Stimulated activated CD8-positive, alpha-beta memory T cell treated with anti-CD3 and anti-CD28 coated beads, Interleukin-12 subunit alpha, Interleukin-12 subunit beta, amount 100 ng/mL, for 4 hours (primary cell): Measurements from ENCODE around the gene RAB28.

ENCODE experiments used
- DNase-seq: peaks from one replicate; pipeline ENCODE4 v3.0.0-alpha.2; 2020; ENCODE audit warnings: low read depth

The RAB28 gene

DNA sequence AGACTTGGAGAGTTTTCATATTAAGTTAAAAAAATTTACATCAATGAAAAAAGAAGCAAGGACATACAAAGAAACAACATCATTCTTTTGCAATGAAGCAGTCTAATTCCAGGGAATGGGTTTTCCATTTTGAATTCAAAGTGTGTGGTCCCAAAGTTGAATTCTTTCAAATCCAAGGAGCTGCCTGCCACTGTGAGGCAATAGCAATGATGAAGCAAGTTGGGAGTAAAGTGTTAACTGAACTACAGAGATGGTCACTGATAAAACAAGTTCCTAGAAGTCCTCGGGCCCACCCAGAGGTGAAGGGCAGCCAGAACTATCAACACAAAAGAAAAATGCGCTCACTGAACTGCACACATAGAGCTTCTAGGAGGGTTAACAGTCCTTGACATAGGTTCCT lies 115.9 kb downstream of the RAB28 start:
- DNase-seq: no peak

DNA sequence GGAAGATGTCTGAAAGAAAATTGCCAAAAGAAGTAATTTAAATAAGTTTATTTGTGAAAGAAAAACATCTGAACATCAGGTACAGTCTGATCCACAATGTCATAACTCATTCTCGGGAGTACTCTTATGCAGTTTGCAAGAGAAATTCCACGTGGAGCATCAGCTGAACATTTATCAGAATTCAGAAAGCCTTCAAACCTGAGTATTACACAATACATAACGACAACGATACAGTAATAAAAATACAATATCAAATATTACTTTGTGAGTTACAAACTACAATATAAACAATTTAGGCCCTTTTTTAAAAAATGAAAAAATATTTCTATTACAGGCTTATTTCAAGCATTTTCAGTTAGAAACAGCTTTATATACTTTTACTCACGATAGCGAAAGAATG lies 116.4 kb downstream of the RAB28 start:
- no peak for DNase-seq

DNA sequence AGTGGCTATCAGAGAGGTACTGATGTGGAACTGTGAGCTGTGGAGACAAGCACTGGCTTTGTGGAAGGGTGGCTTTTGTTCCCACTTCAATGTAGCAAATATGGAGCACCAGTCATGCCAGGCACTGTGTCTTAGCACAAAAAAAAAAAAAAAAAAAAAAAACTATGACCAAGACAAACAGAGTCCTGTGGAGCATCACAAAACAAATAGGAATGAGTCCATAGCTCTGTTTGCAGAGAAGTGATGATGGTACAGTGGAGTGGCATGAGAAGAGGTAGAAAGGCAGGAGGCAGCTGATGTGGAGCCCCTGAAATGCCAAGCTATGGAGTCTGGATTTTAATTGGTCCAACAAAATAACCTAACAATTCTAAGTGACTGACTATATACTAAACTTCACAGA lies 116.9 kb downstream of the RAB28 start:
- DNase-seq: no peak

DNA sequence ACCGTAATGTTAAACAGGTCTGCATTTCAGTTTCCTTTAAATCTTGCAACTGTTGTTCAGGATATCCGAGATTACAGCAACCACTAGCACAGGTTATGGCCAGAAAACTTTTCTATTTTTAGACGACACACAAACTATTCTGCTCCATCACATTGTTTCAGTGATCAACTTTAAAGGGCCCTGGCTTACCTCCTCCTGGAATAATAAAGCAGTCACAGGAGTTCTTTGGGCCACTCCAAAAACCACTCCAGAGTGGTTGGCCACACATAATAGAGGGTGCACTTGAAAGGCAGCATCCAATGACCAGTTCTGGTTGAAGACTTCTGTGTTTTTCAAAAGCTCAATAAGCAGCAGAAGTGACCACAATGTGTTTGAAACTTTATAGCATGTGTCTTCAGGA lies 118.9 kb downstream of the RAB28 start:
- DNase-seq: no peak

DNA sequence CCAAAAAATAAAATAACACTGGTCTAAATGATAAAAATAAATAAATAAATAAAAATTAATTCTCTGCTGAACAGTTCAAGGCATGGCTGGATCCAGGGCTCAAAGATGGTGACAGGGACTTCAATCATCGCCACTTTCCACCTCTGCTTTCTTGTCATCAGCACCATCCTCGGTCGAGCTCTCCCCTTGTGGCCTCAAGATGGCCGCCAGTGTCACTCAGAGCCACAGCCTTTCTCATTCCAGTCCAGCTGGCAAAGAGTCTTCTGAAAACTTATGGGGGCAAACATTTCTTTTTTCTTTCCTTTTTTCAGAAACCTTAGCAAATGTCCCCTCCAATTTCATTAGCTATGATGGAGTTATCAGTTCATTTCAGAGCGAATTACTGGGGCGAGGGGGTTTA lies 119.5 kb downstream of the RAB28 start:
- no peak for DNase-seq

DNA sequence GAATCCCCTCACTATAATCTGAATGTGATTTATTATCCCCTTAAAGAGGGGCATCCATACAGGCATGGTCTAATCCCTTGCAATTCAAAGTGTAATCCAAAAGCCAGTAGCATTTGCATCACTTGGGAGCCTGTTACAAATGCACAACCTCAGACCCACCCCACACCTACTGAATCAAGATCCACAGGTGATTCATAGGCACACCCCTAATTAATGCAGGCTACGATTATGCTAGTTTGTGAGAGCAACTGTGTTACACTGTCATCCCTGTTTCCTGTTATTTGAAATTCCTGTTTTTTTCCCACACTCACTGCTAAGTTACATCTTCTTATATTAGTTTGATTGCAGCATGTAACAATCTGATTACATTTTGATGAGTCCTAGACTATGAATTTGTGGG lies 120.0 kb downstream of the RAB28 start:
- DNase-seq: no peak

DNA sequence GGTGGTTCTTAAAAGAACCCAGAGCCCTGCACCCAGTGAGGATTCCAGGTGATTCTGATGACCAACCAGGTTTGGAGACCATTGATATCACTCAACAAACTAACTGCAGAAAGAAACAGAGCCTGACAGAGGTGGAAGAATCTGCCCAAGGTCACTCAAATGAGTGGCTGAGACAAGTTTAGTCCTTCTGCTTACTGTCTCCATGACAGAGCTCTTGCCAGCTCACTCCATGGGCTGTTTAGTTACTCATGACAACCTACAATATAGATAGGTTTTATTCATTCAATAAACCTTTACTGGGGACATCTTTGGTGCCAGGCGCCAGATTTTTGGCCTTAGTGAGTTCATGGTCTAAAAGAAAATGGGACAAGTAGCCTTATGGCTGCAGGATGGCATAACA lies 124.3 kb downstream of the RAB28 start:
- DNase-seq: no peak

DNA sequence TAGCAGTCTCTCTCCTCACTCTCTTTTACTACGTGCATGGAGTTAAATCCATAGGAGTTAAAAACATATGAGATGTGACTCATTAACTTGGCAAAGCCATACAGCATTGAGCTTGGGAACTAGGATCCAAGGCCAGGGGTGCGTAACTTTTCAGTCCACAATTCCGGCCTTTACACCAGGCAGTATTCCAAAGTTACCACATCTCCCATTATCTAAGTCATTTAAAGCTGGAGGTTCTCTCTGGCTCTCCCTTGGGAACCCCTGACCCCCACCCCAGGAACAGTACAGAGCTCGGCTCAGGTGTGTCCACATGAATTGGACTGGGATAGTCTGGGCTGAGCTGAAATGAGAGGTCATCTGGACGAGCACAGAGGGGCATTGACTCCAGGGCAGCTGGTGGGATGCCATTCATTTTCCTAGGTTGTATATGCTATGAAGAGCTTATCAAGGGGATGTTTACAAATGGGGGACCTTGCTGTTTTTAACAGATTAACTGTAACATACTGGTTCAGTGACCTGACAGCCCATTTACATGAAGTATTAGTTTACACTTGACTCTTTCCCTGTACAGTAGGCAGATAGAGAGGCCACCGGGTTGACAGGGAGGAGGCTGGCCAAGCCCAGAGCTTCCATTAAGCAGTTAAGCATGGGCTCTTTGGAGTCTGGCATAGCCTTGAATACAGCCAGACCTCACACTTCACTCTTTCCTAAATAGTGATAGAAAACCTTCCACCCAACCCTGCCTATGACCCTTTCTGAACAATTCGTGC lies 128.8 kb downstream of the RAB28 start:
- DNase-seq: no peak

DNA sequence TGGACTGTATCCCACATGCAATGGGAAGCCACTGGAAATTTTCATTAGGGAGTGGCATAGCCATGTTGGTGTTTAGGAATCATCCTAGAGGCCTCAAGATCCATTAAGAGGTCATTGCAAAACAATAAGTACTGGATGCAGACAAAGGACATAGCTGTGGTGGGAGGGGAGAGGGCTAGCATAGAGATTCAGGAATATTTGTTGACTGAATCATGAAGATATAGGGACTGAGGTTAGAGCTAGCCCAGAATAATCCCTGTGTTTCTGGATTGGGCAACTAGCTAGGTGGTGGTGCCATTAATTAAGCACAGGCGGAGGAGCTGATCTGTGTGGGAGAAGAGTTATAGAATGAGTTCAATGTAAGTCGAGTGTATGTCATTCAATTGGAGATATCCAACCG lies 135.0 kb downstream of the RAB28 start:
- DNase-seq: no peak

DNA sequence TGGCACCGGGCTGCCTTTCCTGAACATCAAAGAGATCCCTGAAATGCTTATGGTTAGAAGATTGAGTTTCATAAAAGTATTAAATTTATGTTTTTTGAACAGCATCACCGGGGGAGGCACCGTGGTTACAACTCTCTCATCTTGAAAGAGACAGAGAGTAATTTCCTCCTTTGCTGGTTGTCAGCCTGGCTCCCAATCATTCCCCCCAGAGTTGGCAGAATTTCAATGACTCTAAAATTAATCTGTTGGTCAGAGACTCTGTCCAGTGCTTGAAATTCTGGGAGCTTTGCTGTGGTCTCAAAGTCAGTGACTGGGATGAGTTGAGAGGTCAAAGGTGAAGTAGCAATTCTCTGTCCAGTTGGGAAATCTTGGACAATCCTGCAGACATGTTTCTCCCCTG lies 135.9 kb downstream of the RAB28 start:
- DNase-seq: no peak

DNA sequence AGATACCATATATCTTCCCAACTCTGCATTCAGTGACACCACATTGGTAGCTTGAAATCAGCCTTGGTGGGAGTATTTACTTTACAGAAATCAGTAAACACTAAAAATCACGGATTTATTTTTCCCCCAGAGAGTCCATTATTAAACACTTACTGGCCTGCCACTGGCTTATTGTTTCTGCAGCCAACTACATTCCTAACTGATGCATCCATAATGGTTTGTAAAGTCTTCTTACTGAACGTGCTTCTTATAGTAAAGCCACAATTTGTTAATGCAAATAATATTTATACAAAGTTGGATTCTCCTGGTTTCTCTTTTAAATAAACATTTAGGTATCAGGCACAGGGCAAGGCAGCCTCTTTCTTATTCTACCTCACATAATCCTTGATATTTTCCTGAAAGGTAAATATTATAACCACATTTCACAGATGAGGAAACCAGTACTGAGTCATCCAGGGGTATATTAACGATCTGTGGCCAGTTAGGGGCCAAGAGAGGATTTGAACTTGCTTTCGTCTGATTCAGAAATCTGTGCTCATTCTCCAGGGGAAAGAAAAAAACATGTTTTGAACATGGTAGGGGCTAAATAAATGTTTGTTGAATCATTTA lies 136.5 kb downstream of the RAB28 start:
- no peak for DNase-seq

DNA sequence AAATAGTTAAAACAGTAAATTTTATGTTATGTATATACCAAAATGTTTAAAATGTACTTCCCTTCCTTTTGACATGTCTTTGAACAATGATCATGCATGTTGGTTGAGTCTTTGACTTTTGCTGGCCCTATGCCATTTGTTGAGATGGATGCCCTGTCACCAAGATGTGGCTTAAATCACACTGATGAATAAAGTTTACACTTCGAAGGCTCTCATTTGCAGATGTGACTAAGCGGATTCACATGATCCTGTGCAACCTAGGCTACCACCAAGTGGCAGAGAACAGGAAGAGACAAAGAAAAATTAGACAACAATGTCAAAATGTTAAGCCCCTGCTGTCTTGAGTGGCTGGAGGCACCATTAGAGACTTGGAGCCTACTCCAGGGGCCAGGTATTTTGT lies 139.9 kb downstream of the RAB28 start:
- DNase-seq: no peak

DNA sequence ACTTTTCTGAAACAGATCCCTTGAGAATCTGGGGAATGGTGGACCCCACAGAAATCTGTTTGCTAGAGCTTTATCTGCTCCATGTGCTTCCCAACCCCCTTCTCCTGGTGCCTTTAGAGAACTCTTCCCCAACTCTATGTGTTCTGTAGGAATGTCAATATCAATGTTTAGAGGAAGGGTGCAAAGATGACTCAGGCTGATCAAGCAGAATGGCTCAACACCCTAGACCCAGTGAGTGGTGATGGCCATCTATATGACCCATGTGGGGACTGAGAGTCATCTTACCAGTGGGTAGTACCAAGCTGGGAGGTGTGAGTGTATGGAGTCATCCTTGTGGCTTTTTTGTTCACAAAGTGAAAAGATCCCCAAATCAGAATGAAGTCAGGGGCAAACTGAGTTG lies 143.5 kb downstream of the RAB28 start:
- DNase-seq: no peak

DNA sequence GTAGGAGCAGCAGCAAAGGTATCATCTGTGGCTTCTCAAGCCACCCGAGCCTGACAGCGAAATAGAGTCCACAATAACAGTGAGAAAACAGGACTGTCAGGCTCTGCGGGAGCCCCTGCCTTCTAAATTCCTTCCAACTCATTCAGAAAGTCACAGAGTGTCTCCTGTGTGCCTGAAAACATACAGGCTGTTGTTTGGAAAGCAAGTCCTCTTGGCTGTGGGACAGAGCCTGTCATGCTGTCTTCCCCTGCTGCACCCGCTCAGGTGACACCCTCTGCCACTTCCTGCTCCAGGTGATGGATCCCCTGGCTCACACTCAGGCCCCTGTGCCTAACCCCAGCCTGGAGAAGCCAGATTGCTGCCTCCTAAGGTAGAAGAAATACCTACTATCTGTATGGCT lies 152.3 kb downstream of the RAB28 start:
- no peak for DNase-seq

DNA sequence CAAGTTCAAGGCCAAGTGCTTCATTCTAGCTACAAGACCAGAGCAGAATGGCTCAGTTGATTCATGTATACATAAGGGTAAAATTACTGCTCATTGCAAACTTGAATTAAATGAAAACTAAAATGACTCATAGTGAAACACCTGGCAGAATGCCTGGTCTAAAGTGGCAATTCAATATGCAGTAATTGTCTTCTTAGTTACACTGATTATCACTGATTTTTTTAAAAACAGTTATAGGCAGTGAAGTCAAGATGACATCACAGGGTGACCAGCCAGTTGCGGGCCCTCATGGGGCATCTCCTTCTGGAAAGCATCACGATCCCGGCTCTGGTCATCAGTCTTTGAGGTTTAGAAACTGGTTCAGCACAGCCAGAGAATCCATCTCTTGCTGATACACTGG lies 154.2 kb downstream of the RAB28 start:
- DNase-seq: no peak

DNA sequence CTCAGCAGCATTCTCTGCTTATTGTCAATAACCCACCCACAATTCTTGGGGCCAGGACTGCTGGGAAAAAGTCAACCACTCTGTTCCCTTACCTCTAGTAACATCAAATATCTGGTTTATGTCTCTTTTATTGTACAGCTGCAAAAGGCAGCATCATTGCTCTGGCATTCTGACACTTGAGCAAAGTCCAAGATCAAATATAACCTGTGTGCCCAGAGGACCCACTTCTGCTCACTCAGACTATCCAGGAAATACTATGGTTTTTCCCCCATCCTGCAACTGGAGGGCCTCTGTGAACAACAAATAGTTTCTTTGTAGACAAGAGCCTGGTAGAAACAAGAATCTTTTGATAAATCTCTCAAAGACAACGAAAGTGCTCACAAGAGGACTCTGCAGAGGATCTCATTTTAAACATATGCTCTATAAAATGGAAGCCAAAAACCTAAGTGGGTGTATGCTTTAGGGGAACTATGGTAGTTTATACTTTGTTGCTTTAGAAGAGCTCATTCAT lies 154.7 kb downstream of the RAB28 start:
- no peak for DNase-seq

DNA sequence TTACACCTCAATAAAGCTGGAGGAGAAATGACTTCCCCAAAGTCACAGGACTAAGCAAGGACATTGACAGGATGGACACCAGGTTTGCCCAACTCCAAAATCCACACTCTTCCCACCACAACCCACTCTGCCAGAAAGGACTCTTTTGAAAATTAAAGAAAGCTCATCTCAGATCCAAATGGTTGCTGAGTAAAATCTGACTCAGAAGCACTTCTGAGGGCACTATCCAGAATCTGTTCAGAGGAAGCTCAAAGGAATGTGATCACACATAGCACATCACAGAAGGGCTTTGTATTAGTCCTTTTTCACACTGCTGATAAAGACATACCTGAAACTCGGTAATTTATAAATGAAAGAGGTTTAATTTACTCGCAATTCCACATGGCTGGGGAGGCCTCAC lies 155.5 kb downstream of the RAB28 start:
- DNase-seq: no peak

DNA sequence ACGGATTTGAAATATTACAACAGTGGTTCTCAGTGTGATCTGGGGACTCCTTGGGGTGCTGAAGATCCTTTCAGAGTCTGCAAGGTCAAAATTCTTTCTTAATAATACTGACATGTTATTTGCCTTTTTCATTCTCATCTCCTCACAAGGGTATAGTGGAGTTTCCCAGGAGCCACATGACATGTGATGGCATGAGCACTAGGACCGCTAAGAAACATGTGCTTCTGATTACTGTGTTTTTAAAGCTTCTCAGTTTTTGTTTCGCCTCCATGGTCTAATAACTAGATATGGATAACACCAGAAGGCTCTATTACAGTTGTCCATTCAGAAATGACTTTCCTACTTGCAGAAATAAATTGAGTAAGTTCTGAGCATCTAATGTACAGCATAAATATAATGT lies 156.1 kb downstream of the RAB28 start:
- DNase-seq: no peak

DNA sequence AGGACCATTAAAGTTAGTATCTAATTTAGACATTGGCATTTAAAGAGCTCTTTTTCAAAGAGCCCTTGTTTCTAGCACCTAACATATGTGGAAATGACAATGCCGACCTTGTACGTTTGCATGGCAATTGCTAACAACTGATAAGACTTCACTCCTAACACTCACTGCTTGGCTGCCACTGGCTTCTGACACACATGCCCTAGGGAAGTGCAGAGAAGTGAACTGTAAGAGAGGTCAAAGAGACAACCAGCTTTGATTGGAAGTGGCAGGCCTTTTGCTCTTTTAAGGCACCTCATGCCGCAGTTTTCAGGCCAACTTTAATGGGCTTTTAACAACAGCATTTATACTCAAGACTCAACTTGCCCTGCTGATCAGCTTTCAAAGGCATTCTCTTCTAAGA lies 158.4 kb downstream of the RAB28 start:
- no peak for DNase-seq

DNA sequence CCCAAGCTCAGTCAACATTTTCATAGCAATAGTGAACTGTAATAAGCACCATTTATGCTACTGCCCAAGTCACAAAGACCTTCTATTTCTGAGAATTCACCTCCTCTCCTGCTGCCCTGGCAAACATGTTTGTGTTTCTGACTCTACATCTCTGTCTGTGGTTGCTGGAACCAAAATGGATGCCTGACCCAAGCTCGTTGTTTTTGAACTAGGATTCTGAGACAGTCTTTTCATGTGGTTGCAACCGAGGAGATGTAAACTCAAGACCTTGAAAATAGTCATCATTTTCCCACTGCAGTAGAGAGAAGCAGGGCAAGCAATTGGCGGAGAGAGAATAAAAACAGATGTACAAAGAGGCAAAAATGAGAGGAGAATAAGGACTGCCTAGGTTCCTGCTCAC lies 160.2 kb downstream of the RAB28 start:
- DNase-seq: no peak

DNA sequence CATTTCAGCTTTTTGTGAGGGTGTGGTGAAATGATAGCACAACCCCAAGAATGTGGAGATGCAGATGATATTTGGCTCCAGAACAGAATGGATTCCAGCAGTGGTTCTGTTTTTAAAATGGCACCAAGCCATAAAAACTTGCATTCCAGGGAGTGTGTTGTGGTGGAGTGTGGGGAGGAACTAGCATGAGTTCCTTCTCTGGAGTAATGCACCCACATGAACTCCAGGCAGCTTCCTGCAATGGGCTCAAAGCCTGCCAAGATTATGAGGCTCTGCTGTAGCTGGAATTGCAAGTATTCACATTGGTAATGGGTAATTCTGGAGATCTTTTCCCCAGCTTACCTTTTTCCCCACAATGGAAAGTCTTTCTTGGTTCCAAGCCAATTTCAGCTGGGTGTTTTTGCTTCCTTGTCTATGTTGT lies 161.4 kb downstream of the RAB28 start:
- DNase-seq: no peak
